Adrenal gland (tissue), 12 donors: ENCODE measurements around the gene ATOX1. TPM values are rescaled to one million over a fixed set of nuclear protein-coding genes. Genes with fewer than 3 reads are reported as not detected.

Experiments used
- DNase-seq, 7 donors: peaks; one replicate each; pipeline ENCODE4 v3.0.0-alpha.2; 2019 to 2020
- H3K27ac ChIP-seq, 5 donors: fragments of 200-600 bp; sonication (generic) in 4 of 5; 1 replicate in 3 of 5; 2 replicates in 2 of 5; pipeline versions ENCODE4 v1.5.1 to v1.8.0; 2016 to 2020; ENCODE audit warnings: mild to moderate bottlenecking in 1 of 5
- H3K27me3 ChIP-seq: fragments of 200-600 bp; 2 replicates; pipeline ENCODE4 v1.8.0; 2021
- H3K36me3 ChIP-seq, 2 donors: fragments of 200-600 bp; replicated peaks in 1 of 2; 1 replicate in 1 of 2; 2 replicates in 1 of 2; pipeline versions ENCODE4 v1.5.1 to v1.8.0; 2018 to 2022
- H3K4me1 ChIP-seq, 2 donors: fragments of 200-600 bp; replicated peaks in 1 of 2; 1 replicate in 1 of 2; 2 replicates in 1 of 2; pipeline versions ENCODE4 v1.5.1 to v1.8.0; 2018 to 2021
- H3K4me3 ChIP-seq, 4 donors: fragments of 200-600 bp; sonication (generic) in 3 of 4; one replicate each; pipeline ENCODE4 v1.5.1; 2016 to 2018
- H3K9me3 ChIP-seq, 3 donors: fragments of 200-600 bp; sonication (generic) in 1 of 3; replicated peaks in 1 of 3; 1 replicate in 2 of 3; 2 replicates in 1 of 3; pipeline versions ENCODE4 v1.5.1 to v1.8.0; 2016 to 2021
- POLR2A ChIP-seq, 2 donors: fragments of 450-650 bp; IDR thresholded peaks; one replicate each; pipeline ENCODE4 v1.6.1; 2017; ENCODE audit warnings: antibody characterized with exemption in 2 of 2, mild to moderate bottlenecking in 2 of 2, moderate library complexity in 1 of 2
- WGBS, 4 donors: extraction: QIAGEN DNeasy Blood & Tissue Kit in 2 of 4; methylation state at CpG; one replicate each; pipeline versions ENCODE4 v1.1.5 to v1.1.7; 2013 to 2017; 5-methylcytosine and 5-hydroxymethylcytosine counted together
- intact Hi-C, 2 donors: fragments of 100-400 bp; cut with DNase I; formaldehyde crosslinking; loops; one replicate each; pipeline versions ENCODE4 v1.14.1 to v1.15.0; 2022 to 2023
- polyA plus RNA-seq, 3 donors: library from polyadenylated mRNA; stranded (reverse); fragments of 200-250 nt in 2 of 3; fragments of 350-450 nt in 1 of 3; fragmentation: Illumina TruSeq in 1 of 3; extraction: RNeasy Lipid Tissue Mini Kit (QIAGEN cat#74804) in 1 of 3; gene quantifications; one replicate each; pipeline ENCODE4 v1.2.3, GENCODE V29; 2013 to 2014
- total RNA-seq, 9 donors: library from RNA; depleted of rRNA in 4 of 9; stranded (reverse); fragments of >200 nt in 4 of 9; fragments of 120-200 nt in 1 of 9; fragmentation: NEBNext Ultra II Directional in 1 of 9; extraction: Animal tissue kit (Norgen Biotek cat#: 25700) in 1 of 9; gene quantifications; one replicate each; pipeline versions ENCODE4 v1.1.0 to v1.2.4, GENCODE V29; 2013 to 2023
- TF ChIP-seq, protein P1 (sequence below), 6 experiments: fragments of 450-650 bp in 4 of 6; fragments of 200-600 bp in 2 of 6; sonication (generic) in 1 of 6; IDR thresholded peaks; 1 replicate in 5 of 6; 2 replicates in 1 of 6; pipeline versions ENCODE4 v1.5.1 to v1.8.0; 2016 to 2021; ENCODE audit warnings: antibody characterized with exemption in 6 of 6, mild to moderate bottlenecking in 2 of 6, moderate library complexity in 1 of 6
- donor health status: healthy with polysubstance abuse.
- donor health status: Bipolar disorder and iron deficiency.
- donor health status: DM: yes; HTN: yes; CAD: no.
- donor health status: DM: no; HTN: no; CAD: no.
- donor health status: DM: no; HTN: no; CAD: no.
- donor health status: DM: yes; HTN: yes; CAD: no.

ATOX1 gene
- total and polyA plus RNA-seq, 12 donors, result 97.5 to 291 (median 133) TPM

GRCh38 chr5:151703780-151704179, 54.7 kb downstream of the ATOX1 start:
- WGBS, 4 donors, result 75 to 91% (median 81%) methylated on average over 1 of the region's 1 CpG

DNA sequence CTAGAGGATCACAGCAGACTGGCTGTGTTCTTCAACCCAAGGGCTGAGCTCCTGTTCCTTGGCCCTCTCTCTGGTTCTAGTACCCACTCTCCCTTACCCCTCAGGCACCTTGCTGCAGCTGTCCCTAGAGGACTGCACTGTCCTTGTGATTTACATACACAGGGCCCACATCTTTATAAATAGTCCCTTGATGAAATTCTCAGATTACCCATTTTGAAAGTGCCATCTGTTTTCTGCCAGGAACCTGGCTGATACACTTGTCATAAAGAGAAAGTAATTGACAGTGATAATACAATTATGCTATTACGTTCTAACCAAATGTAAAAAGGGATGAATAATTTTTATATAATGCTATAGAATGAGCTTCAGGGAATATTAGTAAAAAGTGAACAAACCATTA, 55.2 kb downstream of the ATOX1 start:
- peaks cover 16 to 35% of the 10 kb centered on the region in 2 donors for H3K4me1 ChIP-seq
- peak in 2 of 7 donors; percentile 11 to 53 for DNase-seq
- TF ChIP-seq POLR2A (IDR thresholded peaks at IDR 0.05), result no peak
- TF ChIP-seq, protein P1, sequence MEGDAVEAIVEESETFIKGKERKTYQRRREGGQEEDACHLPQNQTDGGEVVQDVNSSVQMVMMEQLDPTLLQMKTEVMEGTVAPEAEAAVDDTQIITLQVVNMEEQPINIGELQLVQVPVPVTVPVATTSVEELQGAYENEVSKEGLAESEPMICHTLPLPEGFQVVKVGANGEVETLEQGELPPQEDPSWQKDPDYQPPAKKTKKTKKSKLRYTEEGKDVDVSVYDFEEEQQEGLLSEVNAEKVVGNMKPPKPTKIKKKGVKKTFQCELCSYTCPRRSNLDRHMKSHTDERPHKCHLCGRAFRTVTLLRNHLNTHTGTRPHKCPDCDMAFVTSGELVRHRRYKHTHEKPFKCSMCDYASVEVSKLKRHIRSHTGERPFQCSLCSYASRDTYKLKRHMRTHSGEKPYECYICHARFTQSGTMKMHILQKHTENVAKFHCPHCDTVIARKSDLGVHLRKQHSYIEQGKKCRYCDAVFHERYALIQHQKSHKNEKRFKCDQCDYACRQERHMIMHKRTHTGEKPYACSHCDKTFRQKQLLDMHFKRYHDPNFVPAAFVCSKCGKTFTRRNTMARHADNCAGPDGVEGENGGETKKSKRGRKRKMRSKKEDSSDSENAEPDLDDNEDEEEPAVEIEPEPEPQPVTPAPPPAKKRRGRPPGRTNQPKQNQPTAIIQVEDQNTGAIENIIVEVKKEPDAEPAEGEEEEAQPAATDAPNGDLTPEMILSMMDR (IDR thresholded peaks at IDR 0.05), result no peak
- H3K36me3 ChIP-seq, result no peaks in the 10 kb centered on the region
- H3K4me3 ChIP-seq, result no peak overlapping the region
- WGBS, 4 donors, result 66 to 87% (median 79%) methylated on average over 1 of the region's 1 CpG
- H3K9me3 ChIP-seq, result no peaks in the 10 kb centered on the region
- H3K27ac ChIP-seq, result no peak overlapping the region
- H3K27me3 ChIP-seq, result no peaks in the 10 kb centered on the region
- intact Hi-C loops, result no loop called here

More at GRCh38 chr5:151703780-151704179, 54.7 kb downstream of the ATOX1 start:
- no peak for DNase-seq
- Histone ChIP-seq H3K9me3 (no peaks in the 10 kb centered on the region), H3K27ac (no peak overlapping the region), H3K4me1 (peaks cover 14 to 35% of the 10 kb centered on the region in 2 donors), H3K4me3 (no peak overlapping the region), H3K27me3 (no peaks in the 10 kb centered on the region), H3K36me3 (no peaks in the 10 kb centered on the region)
- TF ChIP-seq POLR2A (IDR thresholded peaks at IDR 0.05), result no peak
- TF ChIP-seq, protein P1 (IDR thresholded peaks at IDR 0.05), result no peak
- intact Hi-C loops, result no loop called here

DNA sequence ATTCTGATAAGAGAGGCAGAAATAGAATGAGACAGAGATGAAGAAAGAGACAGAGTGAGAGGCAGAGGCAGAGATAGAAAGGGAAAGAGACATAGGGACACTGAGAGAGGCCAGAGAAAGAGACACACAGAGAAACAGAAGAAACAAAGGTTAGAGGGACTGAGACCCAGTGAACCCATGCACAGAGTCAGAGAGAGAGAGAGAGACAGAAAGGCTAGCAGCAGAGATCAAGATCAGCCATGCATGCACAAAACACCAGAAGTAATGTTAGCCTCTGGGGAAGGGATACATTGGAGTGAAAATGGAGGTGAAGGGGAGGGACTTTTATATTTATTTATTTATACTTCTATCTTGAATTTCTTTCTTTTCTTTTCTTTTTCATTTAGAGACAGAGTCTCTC, 57.6 kb downstream of the ATOX1 start:
- Histone ChIP-seq H3K4me1 (peaks cover 12 to 49% of the 10 kb centered on the region in 2 donors), H3K36me3 (no peaks in the 10 kb centered on the region), H3K9me3 (no peaks in the 10 kb centered on the region), H3K4me3 (no peak overlapping the region), H3K27ac (no peak overlapping the region), H3K27me3 (no peaks in the 10 kb centered on the region)
- no peak for DNase-seq
- no peak for TF ChIP-seq POLR2A (IDR thresholded peaks at IDR 0.05)
- intact Hi-C loops, result no loop called here

GRCh38 chr5:151700296-151700695, 58.1 kb downstream of the ATOX1 start:
- Histone ChIP-seq H3K4me3 (no peak overlapping the region), H3K9me3 (no peaks in the 10 kb centered on the region), H3K36me3 (no peaks in the 10 kb centered on the region), H3K27me3 (no peaks in the 10 kb centered on the region), H3K4me1 (peaks cover 12 to 49% of the 10 kb centered on the region in 2 donors), H3K27ac (peak overlapping the region in 2 of 5 donors; percentile 85 to 89)
- 79 to 94% (median 87%) methylated on average over 2 of the region's 2 CpGs for WGBS, 4 donors
- no peak for TF ChIP-seq POLR2A (IDR thresholded peaks at IDR 0.05)
- TF ChIP-seq, protein P1 (IDR thresholded peaks at IDR 0.05), result no peak
- peak in 2 of 7 donors; percentile 4 to 23 for DNase-seq
- intact Hi-C loops, result no loop called here
